GM12878 (cell line): Measurements from ENCODE around the gene WWOX. TPM values are rescaled to one million over a fixed set of nuclear protein-coding genes. Genes with fewer than 3 reads are reported as not detected.

Experiments used
- ATAC-seq: fragments of 200-7000 bp; cut with Tn5 transposase; 3 replicates; pipeline ENCODE4 v1.9.1; 2020; ENCODE audit warnings: mild to moderate bottlenecking, moderate library complexity
- BruUV-seq: library from RNA; stranded (reverse); fragments of 400-500 nt; replicated peaks from 2 replicates; lab custom pipeline; 2021; lab: Mats Ljungman, UMichigan
- CTCF ChIA-PET: fragments of 300-600 bp; sonication (Branson Sonifier 250); formaldehyde crosslinking; extraction: SDS; loops from one replicate; lab custom pipeline; 2021; ENCODE audit warnings: inconsistent platforms; lab: Yijun Ruan, JAX
- POLR2A ChIA-PET: fragments of 350-600 bp; formaldehyde crosslinking; extraction: SDS; loops from one replicate; lab custom pipeline; 2021; ENCODE audit warnings: inconsistent platforms; lab: Charles Lee
- RAD21 ChIA-PET: fragments of 300-600 bp; sonication (Branson Sonifier 250); formaldehyde crosslinking; loops from one replicate; lab custom pipeline; 2023; ENCODE audit warnings: antibody characterized with exemption; ENCODE audit not compliant: unreplicated experiment; lab: Charles Lee
- SMC1A ChIA-PET: fragments of 300-600 bp; sonication (Branson Sonifier 250); formaldehyde crosslinking; loops from one replicate; lab custom pipeline; 2023; ENCODE audit not compliant: unreplicated experiment, uncharacterized antibody; lab: Charles Lee
- DNase-seq: peaks from one replicate; pipeline ENCODE4 v3.0.0-alpha.2; 2011; ENCODE audit warnings: low read depth, low spot score
- FAIRE-seq: peaks from 3 replicates; lab custom pipeline; 2011; peaks lifted over from hg19 to GRCh38; lab: Jason Lieb, UNC
- H2AFZ ChIP-seq: 2 replicates; pipeline ENCODE4 v1.6.0; 2011; ENCODE audit warnings: low read depth, low read length, control low read depth; ENCODE audit not compliant: control insufficient read depth
- H3K27ac ChIP-seq: 2 replicates; pipeline ENCODE4 v1.5.1; 2011; ENCODE audit warnings: control low read depth; ENCODE audit not compliant: control insufficient read depth, insufficient read depth
- H3K27me3 ChIP-seq, 2 experiments: replicated peaks in 1 of 2; 2 replicates each; pipeline versions ENCODE4 v1.6.0 to v1.6.1; 2011; ENCODE audit warnings: low read length in 1 of 2; ENCODE audit not compliant: control insufficient read depth in 2 of 2, insufficient read depth in 2 of 2
- H3K36me3 ChIP-seq, 2 experiments: 2 replicates each; pipeline ENCODE4 v1.5.1; 2011; ENCODE audit warnings: low read length in 1 of 2; ENCODE audit not compliant: control insufficient read depth in 2 of 2, insufficient read depth in 2 of 2
- H3K4me1 ChIP-seq: 2 replicates; pipeline ENCODE4 v1.6.1; 2011; ENCODE audit warnings: mild to moderate bottlenecking, low read length, moderate library complexity, mixed read lengths; ENCODE audit not compliant: control insufficient read depth, insufficient read depth
- H3K4me2 ChIP-seq: 2 replicates; pipeline ENCODE4 v1.6.0; 2011; ENCODE audit warnings: control low read depth; ENCODE audit not compliant: control insufficient read depth, insufficient read depth
- H3K4me3 ChIP-seq: fragments of 200-600 bp; sonication (generic); 2 replicates; pipeline ENCODE4 v1.5.1; 2016
- H3K79me2 ChIP-seq: 2 replicates; pipeline ENCODE4 v1.6.0; 2011; ENCODE audit warnings: low read length; ENCODE audit not compliant: control insufficient read depth, insufficient read depth
- H3K9ac ChIP-seq: 2 replicates; pipeline ENCODE4 v1.8.0; 2011; ENCODE audit warnings: low read length, control low read depth, mixed read lengths; ENCODE audit not compliant: control insufficient read depth, insufficient read depth
- H3K9me3 ChIP-seq: replicated peaks from 3 replicates; pipeline ENCODE4 v1.5.1; 2011; ENCODE audit warnings: mild to moderate bottlenecking, low read length; ENCODE audit not compliant: control insufficient read depth, insufficient read depth
- H4K20me1 ChIP-seq: 2 replicates; pipeline ENCODE4 v1.6.0; 2011; ENCODE audit not compliant: control insufficient read depth, insufficient read depth
- BRCA1 ChIP-seq: IDR thresholded peaks from 2 replicates; pipeline ENCODE4 v1.6.1; 2011; ENCODE audit warnings: low read depth, low read length, improper control_type of control experiment
- CBX5 ChIP-seq: sonication (generic); IDR thresholded peaks from 2 replicates; pipeline ENCODE4 v1.6.1; 2016; ENCODE audit warnings: low read depth, moderate library complexity, mild to moderate bottlenecking, inconsistent platforms
- JUNB ChIP-seq: IDR thresholded peaks from 2 replicates; pipeline ENCODE4 v1.6.1; 2016; ENCODE audit warnings: antibody characterized with exemption, mild to moderate bottlenecking
- PAX5 ChIP-seq: IDR thresholded peaks from 2 replicates; pipeline ENCODE4 v1.6.1; 2011; ENCODE audit warnings: low read depth, low read length, borderline replicate concordance
- POU2F2 ChIP-seq: IDR thresholded peaks from 3 replicates; pipeline ENCODE4 v1.6.1; 2011; ENCODE audit warnings: low read depth, mild to moderate bottlenecking, low read length, borderline replicate concordance
- ZNF592 ChIP-seq: fragments of 450-650 bp; IDR thresholded peaks from 2 replicates; pipeline ENCODE4 v1.6.1; 2017; ENCODE audit warnings: mild to moderate bottlenecking, moderate library complexity
- WGBS: methylation state at CpG from one replicate; pipeline ENCODE4 v1.1.6; 2016; ENCODE audit warnings: low lambda C conversion rate; ENCODE audit not compliant: insufficient replicate concordance, insufficient coverage; ENCODE audit errors: missing lambda C conversion rate; 5-methylcytosine and 5-hydroxymethylcytosine counted together
- in situ Hi-C: fragments of 300-500 bp; cut with MboI; formaldehyde crosslinking; loops from 9 replicates; pipeline ENCODE4 v1.14.3; 2018; ENCODE audit warnings: mixed read lengths
- intact Hi-C: fragments of 100-400 bp; cut with micrococcal nuclease; formaldehyde crosslinking; loops from one replicate; pipeline ENCODE4 v1.14.2; 2022; ENCODE audit not compliant: unreplicated experiment
- polyA plus RNA-seq, 11 experiments: library from polyadenylated mRNA; depleted of rRNA in 4 of 11; unstranded in 6 of 11; stranded (reverse) in 5 of 11; fragments of >200 nt; fragmentation: Nextera tagmentation in 4 of 11; fragmentation: Illumina TruSeq in 1 of 11; extraction: Ambion mirVana in 4 of 11; extraction: Trizol in 1 of 11; gene quantifications; 1 replicate in 1 of 11; 2 replicates in 10 of 11; pipeline versions ENCODE4 v1.2.1 to v1.2.3, GENCODE V29; 2011 to 2016; ENCODE audit warnings: inconsistent platforms in 2 of 11, missing spikeins in 2 of 11, low read depth in 1 of 11
- total RNA-seq, 4 experiments: library from RNA; depleted of rRNA in 3 of 4; stranded (reverse); fragments of >200 nt in 3 of 4; fragmentation: Illumina TruSeq in 1 of 4; extraction: Trizol in 1 of 4; gene quantifications; 2 replicates each; pipeline versions ENCODE4 v1.2.1 to v1.2.3, GENCODE V29; 2013 to 2021

The WWOX gene
- total and polyA plus RNA-seq, 10 of the 15 experiments (the other 5 are each of a cell fraction or from before 2014, with no cell fraction given) = 2.8 to 24.4 (median 17.8) TPM

DNA sequence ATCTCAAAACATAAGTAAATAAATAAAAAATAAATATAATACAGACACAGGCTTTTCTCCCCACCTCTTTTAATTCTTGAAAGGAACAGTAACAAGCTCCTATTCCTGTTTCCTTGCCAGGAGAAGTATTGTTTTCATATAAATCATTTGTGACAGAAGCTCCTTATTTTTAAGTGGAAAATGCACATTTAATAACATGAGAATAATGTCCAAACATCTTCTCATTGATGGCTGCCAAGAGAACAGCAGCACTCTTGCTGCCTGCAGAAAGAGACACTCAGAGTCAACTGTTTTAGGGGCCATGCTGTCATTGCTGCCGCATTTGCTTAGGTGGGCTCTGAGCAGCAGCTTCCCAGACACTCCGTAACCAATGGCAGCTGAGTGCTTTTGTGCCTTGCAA is 580.1 kb downstream of the WWOX start:
- RAD21 ChIA-PET = no interaction called here
- DNase-seq (no peak), ATAC-seq (no peak), FAIRE-seq (no peak)
- H3K79me2 ChIP-seq = no peaks in the 10 kb centered on the region
- no peak overlapping the region for H3K9ac ChIP-seq
- WGBS = 86% methylated on average over 2 of the region's 2 CpGs
- no TSS peak for BruUV-seq
- intact Hi-C loops = no loop called here
- in situ Hi-C loops = no loop called here
- SMC1A ChIA-PET = no interaction called here
- no peak overlapping the region for H3K4me3 ChIP-seq
- H3K27me3 ChIP-seq = no peaks in the 10 kb centered on the region
- no peaks in the 10 kb centered on the region for H3K4me1 ChIP-seq
- H3K36me3 ChIP-seq = no peaks in the 10 kb centered on the region
- no peaks in the 10 kb centered on the region for H4K20me1 ChIP-seq
- no peak overlapping the region for H3K4me2 ChIP-seq
- no peaks in the 10 kb centered on the region for H3K9me3 ChIP-seq
- H3K27ac ChIP-seq = no peak overlapping the region
- TF ChIP-seq JUNB (no peak), CBX5 (no peak), PAX5 (no peak), BRCA1 (no peak), ZNF592 (no peak), POU2F2 (no peak)
- TF ChIP-seq, all 136 proteins: peak for 0
- no peak overlapping the region for H2AFZ ChIP-seq
- ChIA-PET CTCF (no interaction called here), POLR2A (no interaction called here)
